Renal pelvis (tissue), 4 donors: ENCODE measurements around the gene NPEPL1. TPM values are rescaled to one million over a fixed set of nuclear protein-coding genes. Genes with fewer than 3 reads are reported as not detected.
"Not testable (repeated sequence)": the region's sequence is repeated elsewhere in the genome, so short reads cannot be mapped to it uniquely, and the experiment has no call there.

Experiments
- DNase-seq: peaks from one replicate; pipeline ENCODE4 v3.0.0-alpha.2; 2013
- polyA plus RNA-seq, 3 donors: library from polyadenylated mRNA; unstranded; fragments of 120-200 nt; gene quantifications; one replicate each; pipeline ENCODE4 v1.2.1, GENCODE V29; 2013; ENCODE audit not compliant: insufficient read length in 3 of 3

Gene NPEPL1
- polyA plus RNA-seq, 3 donors: 45.9 to 55.0 (median 53.1) TPM

DNA sequence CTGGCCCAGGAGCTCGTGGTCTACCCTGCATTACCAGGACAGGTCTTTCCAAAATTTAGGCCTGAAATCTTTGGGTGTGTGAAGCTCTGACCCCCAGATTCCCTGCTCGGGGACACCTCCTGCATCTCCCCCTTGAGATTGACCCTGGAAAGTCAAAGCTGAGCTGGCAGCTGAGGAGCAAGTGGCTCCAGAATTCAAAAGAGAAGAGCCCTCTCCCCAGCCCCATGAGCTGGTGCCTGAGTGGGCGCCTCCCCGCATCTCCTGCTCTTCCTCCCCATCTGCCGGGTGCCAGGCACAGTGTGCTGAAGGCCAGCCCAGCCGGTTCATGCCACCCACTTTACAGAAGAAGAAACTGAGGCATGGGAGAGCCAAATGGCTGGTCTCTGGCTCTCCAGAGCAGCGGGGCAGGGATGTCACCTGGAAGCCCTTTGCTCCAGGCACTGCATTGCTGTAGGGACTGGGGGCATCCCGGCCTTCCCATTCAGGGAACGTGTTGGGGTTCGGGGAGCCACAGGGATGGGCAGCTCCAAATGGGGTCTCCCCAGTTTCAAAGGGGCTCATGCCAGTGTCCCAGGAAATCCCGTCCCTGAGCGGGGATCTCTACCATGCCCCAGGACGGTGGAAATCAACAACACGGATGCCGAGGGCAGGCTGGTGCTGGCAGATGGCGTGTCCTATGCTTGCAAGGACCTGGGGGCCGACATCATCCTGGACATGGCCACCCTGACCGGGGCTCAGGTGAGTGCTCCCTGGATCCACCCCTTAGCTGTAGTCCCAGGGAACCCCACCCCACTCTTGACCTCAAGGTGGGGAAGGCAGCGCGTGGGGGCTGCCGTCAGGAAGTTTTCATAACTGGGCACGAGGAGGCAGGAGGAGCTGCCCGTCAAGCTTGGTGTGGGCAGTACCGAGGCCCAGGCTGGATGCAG, 20.5 kb downstream of the NPEPL1 start:
- no peak for DNase-seq

DNA sequence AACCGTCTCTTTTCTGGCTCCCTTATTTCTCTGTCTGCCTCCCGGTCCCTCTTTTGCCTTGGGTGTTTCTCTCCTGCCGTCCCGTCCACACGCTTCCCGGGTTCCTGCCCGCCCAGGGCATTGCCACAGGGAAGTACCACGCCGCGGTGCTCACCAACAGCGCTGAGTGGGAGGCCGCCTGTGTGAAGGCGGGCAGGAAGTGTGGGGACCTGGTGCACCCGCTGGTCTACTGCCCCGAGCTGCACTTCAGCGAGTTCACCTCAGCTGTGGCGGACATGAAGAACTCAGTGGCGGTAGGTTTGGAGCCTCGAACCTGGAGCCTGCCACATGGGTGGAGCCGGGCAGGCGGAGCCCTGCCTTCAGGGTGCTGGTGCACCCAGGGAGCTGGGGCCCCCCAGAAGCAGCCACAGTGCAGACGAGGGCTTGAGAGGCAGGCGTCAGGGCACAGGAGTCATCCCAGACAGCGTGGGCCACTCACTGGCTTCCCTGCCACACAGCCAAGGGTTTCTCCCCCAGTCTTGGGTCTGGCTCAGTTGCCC, 21.3 kb downstream of the NPEPL1 start:
- DNase-seq: no peak

DNA sequence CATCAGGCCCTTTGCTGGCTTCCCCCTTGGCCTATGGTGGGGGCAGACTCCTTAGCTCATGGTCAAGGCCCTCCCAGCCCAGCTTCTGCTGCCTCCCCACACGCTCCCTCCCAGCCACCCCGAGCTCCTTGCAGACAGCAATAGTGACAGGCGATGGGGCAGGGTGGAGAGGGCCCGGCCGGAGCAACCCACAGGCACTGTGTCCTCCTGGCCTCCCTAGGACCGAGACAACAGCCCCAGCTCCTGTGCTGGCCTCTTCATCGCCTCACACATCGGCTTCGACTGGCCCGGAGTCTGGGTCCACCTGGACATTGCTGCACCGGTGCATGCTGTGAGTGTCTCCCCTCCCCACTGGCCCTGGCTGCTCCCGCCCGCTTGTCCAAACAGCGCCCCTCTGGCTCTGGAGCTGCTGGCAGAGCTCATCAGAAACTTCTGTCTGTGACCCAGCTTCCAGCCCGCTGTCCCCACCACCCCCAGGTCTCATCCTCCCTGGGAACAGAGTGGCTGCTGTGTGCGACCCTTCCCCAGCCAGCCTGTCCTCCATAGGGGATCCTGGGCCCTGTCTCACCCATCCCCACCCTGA, 21.8 kb downstream of the NPEPL1 start:
- DNase-seq: no peak

DNA sequence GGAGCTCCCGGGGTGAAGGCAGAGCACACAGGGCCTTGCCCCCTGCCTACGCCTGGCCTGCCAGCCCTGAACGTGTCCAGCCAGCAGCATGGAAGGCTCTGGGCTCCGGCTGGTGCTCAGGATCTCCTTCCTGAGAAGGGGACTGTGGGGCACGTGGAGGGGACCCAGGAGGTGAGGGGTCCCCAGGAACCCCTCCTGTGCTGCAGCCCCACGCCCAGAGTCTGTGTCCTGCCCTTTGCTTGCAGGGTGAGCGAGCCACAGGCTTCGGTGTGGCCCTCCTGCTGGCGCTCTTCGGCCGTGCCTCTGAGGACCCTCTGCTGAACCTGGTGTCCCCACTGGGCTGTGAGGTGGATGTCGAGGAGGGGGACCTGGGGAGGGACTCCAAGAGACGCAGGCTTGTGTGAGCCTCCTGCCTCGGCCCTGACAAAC, 22.3 kb downstream of the NPEPL1 start:
- no peak for DNase-seq

DNA sequence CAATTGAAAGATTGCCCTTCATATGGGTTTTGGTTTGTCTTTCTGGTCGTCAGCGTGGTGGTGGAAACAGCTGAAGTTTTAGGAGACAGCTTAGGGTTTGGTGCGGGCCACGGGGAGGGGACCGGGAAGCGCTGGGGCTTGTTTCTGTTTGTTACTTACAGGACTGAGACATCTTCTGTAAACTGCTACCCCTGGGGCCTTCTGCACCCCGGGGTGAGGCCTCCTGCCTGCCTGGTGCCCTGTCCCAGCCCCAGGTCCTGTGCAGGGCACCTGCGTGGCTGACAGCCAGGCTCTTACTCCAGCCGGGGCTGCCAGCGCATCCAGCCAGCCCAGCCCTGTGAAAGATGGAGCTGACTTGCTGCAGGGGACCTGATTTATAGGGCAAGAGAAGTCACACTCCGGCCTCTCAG, 22.8 kb downstream of the NPEPL1 start:
- DNase-seq: no peak

DNA sequence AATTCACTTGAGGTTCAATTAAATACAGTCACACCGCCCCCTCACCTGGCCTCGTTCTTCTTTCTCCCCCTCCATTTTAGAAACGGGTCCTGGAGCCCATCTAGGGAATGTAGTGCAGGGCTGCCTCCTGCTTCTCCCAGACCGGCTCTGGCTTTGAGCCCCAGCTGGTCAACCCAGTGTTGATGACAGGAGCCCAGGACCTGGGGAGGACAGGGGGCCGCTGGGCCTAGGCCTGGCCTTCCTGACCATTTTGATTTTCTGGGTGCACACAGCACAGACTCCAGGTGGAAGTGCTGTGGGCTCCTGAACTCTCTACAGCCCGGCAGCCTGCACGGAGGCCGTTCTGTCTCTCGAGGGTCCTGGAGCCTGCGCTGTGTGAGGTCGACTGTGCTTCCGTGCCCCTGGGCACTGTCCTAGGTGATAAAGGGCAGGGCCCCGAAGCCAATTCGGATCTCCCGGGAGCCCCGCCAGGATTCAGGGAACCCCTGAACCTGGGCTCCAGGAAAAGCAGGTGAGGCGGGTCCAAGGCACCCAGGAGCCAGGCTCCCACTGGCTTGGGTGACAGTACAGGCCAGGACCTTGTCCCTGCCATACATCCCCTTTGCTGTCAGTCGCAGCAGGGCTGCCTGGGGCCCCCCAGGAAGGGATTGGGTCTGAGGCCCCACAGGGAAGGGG, 23.3 kb downstream of the NPEPL1 start:
- no peak for DNase-seq

DNA sequence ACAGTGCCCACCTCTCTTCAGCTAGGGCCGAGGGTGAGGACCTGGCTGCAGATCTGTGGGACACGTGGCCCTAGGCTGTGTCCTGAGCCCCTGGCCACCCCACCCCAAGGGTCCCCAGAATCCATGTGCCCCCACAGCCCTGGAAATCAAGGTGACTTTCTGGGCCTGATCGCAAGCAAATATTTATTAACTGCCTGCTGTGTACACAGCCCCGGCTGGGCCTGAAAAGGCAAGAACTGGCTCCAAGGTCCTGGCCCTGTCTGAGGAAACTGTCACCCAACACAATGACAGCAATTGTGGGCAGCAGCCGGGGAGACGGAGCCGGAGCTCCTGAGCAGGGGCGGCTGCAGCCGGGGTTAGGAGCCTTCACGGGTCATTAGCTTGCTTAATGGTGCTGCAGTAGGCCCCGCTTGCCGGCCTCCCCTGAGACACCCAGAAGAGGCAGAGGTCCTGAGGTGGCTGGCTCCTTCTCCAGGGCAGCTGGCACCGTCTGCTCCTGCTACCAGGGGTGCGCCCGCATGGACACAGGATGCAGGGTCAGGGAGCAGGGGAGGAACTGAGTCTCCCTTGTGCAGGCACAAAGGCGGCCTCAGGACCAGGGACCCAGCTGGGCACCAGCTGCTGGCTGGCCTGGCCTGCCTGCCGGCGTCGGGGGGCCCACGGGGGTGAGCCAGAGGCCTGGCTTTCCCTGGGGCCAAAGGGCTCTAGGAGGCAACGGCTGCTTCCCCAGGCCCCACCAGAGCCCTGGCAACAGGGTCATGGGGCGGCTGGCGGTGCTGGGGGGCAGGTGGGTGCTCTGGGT, 24.1 kb downstream of the NPEPL1 start:
- no peak for DNase-seq

DNA sequence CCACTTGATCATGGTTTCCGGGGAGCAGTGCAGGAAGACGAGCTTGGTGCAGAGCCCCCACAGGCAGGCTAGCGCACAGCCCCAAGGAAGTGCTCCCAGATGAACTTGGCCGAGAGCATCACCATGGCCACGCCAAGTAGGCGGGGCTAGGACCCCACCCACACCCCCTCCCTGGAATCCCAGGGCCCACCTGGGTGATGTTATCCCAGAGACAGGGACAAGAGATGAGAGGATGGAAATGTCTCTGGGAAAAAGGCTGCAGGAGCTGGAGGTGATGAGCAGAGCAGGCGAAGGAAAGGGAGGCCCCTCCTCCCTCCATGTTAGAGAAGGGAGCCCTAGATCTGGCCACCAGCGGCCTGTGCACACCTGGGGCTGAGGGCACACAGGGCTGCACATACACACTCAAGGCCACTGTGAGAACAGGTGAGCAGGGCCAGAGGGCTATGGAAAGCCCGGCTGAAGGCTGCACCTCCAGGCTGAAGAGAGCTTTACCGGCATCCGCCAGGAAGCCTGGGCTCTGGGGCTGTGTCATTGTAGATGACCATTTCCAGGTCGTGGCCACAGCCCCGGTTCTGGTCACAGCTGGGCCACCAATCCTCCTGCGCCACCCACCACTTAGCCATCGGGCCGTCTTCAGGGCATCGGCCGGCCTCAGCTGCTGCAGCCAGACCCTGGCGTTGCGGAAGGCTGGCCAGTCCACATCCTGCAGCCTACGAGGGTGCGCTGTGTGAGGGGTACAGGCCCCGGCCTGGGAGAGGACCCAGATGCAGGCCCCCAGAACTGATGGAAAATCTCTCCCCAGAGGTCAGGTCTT, 24.9 kb downstream of the NPEPL1 start:
- no peak for DNase-seq

DNA sequence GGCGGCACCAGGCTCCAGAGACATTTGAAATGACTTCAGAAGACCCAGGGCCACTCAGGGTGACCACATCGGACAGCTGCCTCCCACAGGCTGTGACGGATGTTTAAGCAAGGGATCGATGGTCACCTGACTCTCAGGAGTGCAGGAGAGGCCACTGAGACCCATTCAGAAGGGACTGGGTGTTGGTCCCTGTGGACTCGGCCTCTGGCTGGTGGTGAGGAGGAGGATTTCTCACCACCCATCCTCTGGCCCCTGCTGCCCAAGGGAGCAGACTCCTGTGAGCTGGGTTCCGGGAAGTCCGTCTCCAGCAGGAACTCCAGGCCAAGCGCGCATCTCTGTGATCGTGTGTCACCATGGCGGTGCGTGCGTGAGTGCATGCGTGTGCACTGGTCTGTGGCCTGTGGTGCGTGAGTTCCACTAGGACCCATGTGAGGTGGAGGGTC, 25.5 kb downstream of the NPEPL1 start:
- DNase-seq: no peak

DNA sequence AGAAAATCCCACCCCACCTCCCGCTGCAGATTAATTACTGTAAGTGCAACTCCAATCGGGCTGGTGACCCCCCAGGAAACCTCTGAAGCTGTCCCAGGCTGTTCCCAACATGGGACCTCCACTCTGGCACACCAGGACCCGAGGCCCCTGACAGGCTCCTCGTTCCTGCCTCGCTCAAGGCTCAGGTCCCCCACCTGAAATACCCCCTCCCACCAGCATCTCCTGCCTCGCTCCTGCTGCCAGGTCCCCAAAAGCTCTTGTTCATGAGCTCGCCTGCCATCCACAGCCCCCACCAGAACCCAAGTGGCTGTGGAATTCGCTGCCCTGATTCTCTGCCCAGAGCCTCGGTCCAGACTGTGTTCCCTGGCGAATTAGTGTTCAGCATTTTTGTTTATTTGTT, 26.1 kb downstream of the NPEPL1 start:
- no peak for DNase-seq

DNA sequence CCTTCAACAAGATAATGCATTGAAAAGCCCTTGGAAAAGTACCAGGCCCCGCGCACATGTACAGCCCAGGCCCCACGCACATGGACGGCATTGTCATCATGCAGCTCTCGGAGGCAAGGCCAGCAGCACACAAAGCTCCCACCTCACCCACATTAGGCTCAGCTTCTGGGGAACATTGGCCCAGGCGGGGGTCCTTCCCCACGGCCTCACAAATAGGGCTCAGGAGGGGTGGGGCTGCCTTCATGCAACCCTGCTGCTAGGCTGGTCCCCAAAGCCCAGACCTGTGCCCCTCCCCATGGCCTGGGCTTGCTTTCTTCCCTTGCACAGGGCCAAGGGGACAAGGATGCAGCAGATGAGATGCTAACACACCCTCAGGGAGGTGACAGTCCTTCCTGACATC, 26.7 kb downstream of the NPEPL1 start:
- DNase-seq: no peak

DNA sequence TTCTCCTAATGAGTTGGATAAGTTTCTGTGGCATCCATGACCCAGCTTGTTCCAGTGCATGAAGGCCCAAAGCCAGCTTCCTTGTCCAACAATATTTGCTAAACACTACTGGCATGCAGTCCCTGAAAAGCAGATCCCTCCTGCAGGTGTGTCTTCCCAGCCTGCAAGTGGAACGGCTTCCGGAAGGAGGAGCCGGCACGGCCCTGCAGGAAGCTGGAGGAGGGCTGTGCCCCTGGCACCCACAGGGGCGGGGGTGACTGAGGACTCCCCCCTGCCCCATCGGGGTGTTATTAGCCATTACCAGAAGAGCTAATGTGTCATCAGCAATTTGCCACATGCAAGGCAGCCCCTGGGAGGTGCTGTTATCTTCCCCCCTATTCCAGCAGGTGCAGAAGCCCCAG, 27.4 kb downstream of the NPEPL1 start:
- DNase-seq: no peak

DNA sequence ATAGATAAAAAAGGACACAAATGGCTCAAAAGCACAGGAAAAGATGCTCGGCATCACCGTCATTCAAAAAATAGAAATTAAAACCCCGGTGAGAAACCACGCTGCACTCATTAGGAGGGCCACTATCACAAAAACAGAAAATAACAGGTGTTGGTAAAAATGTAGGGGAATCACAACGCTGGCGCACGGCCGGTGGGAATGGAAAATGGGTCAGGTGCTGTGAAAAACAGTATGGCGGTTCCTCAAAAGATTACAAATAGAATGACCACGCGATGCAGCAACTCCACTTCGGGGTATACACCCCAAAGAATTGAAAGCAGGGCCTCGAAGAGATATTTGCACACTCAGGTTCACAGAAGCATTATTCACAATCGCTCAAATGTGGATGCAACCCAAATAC, 28.3 kb downstream of the NPEPL1 start:
- no peak for DNase-seq

DNA sequence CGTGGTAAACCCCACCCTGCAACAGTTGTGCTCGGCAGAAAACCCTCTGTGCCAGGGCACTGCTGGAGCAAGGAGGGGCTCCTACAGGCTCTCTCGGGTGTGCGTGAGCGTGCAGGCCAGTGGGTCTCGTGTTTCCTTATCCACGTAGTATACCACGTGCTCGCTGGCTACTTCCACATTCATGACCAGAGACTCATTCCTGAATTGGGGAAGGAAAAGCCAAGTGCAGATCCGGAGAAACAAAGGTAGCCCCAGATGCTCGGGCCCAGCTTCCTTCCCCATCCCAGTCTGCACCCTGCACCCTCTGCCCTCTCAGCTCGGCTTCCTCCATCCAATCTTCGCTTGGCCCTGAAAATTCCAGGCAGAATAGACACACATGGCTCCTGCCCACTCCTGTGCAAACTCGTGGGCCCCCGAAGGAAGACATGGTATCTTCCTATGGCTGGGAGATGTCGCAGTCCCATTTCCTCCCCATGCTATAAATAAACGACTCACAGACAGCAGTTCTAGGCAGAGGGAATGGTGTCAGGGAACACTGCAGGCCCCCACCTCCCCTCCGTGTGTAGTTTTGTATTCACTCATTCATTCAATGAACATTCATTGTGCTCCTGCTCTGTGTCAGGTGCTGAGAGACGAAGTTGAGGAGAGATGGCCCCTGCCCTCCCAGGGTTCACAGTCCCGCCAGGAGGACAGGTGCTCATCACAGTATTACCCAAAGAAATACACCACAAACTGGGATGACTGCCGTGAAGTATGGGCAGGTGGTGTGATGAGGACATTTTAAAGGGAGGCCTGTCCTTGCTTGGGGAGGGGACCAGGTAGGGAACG, 29.6 kb downstream of the NPEPL1 start:
- no peak for DNase-seq

DNA sequence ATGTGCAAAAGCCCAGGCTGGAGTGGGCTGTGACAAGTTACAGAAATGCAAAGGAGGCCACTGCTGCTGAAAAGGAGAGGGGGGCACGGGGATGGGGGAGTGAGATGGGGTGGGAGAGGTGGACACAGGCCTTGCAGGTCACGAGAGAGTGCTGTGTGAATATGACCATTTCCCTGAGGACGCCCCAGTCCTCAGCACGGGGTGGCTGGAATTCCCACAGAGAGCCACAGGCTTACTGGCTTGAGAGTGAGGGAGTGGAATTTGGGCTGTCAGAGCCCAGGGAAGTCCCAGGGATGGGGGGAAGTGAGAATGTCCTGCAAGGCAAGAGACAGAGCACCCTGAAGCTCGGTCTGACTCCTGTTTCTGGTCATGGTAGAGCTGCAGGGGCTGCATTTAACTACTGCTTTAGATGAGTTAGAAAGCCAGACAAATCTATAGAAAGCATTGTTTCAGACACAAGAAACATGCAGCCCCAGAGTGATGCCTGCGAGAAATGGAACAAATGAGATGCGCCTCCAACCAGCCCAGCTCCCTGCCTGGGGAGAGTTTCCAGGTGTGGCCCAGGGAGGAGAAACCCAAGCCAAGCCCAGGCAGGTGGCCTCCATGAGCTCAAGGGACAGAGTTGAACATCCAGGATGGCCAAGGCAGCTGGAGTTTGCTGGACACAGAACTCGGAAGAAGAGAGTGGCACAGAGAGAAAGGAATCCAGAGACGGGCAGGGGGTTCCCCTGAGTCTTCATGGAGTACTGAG, 30.5 kb downstream of the NPEPL1 start:
- no peak for DNase-seq

DNA sequence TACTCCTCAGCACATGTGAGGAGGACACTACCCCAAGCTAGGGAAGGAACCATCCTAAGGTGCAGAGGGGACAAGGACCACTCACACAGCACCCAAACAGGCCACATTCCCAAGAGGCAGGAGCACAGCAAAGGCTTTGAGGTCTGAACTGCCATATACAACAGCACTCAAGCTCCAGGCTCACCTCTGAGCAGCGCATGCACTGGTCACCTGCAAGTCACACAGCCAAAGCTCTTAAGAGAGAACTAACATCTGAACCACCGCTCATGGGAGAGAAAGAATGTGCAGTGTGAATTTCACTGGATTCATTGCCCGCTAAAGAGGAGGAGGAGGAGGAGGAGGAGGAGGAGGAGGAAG, 31.0 kb downstream of the NPEPL1 start:
- no peak for DNase-seq

DNA sequence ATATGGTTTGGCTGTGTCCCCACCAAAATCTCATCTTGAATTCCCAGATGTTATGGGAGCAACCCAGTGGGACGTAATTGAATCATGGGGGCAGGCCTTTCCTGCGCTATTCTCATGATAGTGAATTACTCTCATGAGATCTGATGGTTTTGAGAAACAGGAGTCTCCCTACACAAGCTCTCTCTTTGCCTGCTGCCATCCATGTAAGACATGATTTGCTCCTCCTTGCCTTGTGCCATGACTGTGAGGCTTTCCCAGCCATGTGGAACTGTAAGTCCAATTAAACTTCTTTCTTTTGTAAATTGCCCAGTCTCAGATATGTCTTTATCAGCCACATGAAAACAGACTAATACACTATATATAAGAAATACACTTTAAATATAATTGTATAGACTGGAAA, 33.6 kb downstream of the NPEPL1 start:
- DNase-seq: not testable (repeated sequence)

DNA sequence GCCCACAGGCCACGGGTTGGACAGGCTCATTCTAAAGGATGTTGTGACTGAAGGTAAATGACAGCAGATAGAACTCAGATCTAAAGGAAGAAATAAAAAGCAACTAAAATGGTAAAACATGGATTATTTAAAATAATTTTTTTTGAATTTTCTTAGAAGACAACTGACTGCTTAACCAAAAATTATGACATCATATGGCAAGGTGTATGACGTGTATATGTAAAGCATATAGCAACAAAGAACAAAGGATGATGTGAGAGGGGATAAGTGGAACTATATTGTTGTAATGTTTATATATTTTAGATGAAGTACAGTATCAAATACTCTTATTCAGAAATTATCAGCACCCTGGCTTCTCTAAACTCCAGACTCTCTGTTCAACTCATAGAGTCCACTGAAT, 38.6 kb downstream of the NPEPL1 start:
- DNase-seq: no peak

DNA sequence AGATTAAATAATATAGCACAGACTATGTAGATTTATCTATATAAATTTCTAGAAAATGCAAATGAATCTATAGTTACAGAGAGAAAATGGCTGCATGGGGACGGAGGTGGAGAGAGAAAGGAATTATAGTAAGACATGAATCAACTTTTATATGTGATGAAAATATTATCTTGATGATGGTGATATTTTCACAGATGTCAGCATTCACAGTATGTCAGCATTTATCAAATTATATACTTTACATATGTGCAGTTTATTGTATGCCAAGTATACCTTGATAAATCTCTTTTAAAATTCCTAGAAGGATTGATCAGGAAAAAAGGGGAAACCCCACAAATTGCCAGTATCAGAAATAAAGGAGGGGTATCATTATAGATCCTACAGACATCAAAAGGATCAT, 44.6 kb downstream of the NPEPL1 start:
- DNase-seq: no peak
